ENCODE results near the gene DDX4. TPM values are rescaled to one million over a fixed set of nuclear protein-coding genes. Genes with fewer than 3 reads are reported as not detected.

DDX4 gene
- not detected in 2 replicates for total RNA-seq (ENCODE audit: low replicate concordance)

DNA sequence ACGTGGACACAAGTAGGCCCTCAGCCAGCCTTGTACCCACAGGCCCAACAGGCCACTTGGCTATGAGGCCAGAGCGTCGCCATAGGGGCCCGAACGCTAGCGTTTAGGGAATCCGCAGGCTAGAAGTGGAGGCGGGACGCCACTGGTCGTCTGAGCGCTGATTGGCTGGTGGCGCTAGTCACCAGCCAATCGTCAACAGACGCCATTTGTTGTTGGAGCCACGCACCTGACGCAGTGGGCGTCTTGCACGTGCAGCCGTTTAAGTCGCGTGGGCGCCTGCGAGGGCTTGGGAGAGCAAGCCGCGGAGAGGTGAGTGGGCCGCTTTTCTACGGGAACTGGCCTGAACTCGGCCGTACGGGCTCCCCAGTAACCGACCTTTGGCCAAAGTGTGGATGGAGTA, at the start of gene DDX4:
Gene DDX4, plus strand, starts transcription at position 269 of the 400 bp plus-strand sequence. CDS start 903 bp downstream, outside the sequence.

DNA sequence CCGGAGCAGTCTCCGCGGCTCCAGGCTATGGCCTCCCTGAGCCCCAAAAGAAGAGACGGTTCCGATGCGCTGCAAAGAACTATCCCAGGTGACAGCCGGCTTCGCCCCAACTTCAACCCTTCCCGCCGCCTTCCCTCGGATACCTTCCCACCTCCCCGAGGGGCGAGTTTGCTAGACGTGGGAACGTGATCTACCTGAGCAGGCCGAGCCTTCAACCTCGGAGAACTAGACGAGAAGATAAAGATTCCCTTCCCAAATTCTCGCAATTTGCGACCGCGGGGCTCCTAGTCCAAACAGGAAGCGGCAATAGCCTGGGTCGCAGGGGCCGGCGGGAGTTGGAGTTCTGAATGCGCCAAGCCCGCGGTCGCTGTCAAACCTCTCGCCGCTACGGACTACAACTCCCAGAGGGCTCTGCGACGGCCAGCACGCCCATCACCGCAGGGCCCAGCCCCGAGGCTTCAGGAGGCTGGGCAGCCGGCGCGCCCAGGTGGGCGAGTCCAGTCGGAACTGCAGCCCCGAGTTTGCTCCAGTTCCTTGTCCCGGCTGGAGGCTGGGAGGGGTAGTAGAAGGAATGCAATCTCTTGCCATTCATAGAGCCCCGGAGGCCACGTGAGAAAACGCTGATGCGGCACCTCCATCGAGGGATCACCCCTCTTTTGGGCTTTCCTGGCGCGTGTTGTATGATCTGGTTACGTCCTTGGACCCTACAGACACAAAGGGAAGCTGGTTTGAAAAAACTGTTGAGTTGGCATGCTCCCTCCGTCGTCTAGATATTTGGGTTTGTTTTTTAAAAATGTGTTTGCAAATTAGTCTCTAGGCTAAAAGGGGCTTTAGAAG, 25.6 kb upstream of the DDX4 start, which contains the start of gene SLC38A9:
Gene SLC38A9, minus strand, starts transcription at position 302 of the 837 bp plus-strand sequence. CDS start 14,366 bp downstream, outside the sequence.

DNA sequence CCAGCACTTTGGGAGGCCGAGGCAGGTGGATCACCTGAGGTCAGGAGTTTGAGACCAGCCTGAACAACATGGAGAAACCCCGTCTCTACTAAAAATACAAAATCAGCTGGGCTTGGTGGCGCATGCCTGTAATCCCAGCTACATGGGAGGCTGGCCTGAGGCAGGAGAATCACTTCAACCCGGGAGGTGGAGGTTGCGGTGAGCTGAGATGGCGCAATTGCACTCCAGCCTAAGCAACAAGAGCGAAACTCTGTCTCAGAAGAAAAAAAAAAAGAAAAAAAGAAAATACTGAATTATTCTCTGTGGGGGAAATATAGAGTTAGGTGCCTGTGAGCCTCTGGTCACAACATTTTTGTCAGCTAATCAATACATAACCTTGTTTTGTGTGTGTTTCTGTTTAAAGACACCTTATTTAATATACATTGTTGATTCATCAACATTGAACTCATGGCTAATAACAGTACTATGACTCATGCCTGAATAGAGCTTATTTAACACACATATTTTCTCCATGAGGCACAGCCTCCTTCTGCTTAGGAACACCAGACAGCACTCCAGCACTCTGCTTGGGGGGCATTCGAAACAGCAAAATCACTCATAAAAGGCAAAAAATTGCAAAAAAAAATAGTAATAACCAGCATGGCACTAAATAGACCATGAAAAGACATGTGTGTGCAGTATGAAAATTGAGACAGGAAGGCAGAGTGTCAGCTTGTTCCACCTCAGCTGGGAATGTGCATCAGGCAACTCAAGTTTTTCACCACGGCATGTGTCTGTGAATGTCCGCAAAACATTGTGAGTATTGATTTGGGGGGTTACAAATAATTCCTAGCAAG, 113.2 kb downstream of the DDX4 start, which contains the start of gene IL31RA:
Gene IL31RA, plus strand, starts transcription at position 519 of the 836 bp plus-strand sequence. Its CDS starts 214 bp downstream, at position 733.

Other genes starting within 250 kb of the DDX4 start
- 54.1 and 370 TPM in 2 replicates for gene PLPP1, start 203.1 kb upstream of the DDX4 start, total RNA-seq (ENCODE audit: low replicate concordance)
- gene SLC38A9, start 25.7 kb upstream of the DDX4 start, total RNA-seq (ENCODE audit: low replicate concordance), result 17.7 and 22.8 TPM in 2 replicates
- 0.82 TPM in 1 of 2 replicates, not detected in the other for gene IL31RA, start 113.3 kb downstream of the DDX4 start, total RNA-seq (ENCODE audit: low replicate concordance)